ENCODE results near the gene TSPAN9. TPM values are rescaled to one million over a fixed set of nuclear protein-coding genes. Genes with fewer than 3 reads are reported as not detected.

Gene TSPAN9
- total RNA-seq, 1 donor from 2014 or later: 81.2 TPM

DNA sequence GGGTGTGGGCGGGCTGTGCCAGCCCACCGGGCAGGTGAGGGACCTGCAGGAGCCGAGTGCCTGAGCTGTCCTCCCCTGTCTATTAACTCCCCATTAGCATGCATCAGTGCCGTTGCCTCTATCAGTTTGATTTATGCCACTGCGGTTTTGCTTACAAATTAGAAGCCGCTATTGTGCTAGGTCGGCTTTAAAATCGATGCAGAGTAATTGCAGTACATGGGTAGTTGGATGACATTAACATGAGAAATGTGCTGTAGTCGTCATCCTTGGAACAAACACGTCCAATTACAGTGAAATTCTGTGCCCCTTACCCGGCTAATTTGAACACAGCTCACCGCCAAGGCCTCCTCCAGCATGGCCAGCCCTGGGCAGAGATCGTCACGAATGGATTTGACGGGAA lies 145.8 kb downstream of the TSPAN9 start:
- no peak overlapping the region for H3K27ac ChIP-seq
- H3K4me3 ChIP-seq: no peak overlapping the region
- no peak for DNase-seq
- peaks cover 24% of the 10 kb centered on the region for H3K4me1 ChIP-seq
- H3K36me3 ChIP-seq: no peaks in the 10 kb centered on the region
- no peak for ATAC-seq
- H3K27me3 ChIP-seq: no peaks in the 10 kb centered on the region
- TF ChIP-seq, protein P1, sequence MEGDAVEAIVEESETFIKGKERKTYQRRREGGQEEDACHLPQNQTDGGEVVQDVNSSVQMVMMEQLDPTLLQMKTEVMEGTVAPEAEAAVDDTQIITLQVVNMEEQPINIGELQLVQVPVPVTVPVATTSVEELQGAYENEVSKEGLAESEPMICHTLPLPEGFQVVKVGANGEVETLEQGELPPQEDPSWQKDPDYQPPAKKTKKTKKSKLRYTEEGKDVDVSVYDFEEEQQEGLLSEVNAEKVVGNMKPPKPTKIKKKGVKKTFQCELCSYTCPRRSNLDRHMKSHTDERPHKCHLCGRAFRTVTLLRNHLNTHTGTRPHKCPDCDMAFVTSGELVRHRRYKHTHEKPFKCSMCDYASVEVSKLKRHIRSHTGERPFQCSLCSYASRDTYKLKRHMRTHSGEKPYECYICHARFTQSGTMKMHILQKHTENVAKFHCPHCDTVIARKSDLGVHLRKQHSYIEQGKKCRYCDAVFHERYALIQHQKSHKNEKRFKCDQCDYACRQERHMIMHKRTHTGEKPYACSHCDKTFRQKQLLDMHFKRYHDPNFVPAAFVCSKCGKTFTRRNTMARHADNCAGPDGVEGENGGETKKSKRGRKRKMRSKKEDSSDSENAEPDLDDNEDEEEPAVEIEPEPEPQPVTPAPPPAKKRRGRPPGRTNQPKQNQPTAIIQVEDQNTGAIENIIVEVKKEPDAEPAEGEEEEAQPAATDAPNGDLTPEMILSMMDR (IDR thresholded peaks at IDR 0.05): no peak
- intact Hi-C loops (cut with DNase I): no loop called here
- H3K9me3 ChIP-seq: no peaks in the 10 kb centered on the region

- H3K27ac ChIP-seq: no peak overlapping the region
- H3K4me3 ChIP-seq: no peak overlapping the region
- intact Hi-C loops (cut with DNase I): no loop called here
- TF ChIP-seq, protein P1 (IDR thresholded peaks at IDR 0.05): no peak
- H3K9me3 ChIP-seq: no peaks in the 10 kb centered on the region
- no peaks in the 10 kb centered on the region for H3K27me3 ChIP-seq
- peaks cover 15% of the 10 kb centered on the region for H3K4me1 ChIP-seq
- DNase-seq (no peak), ATAC-seq (no peak)
- no peaks in the 10 kb centered on the region for H3K36me3 ChIP-seq
Measured at GRCh38 chr12:3223601-3224529, 146.7 kb downstream of the TSPAN9 start.

- no peaks in the 10 kb centered on the region for H3K9me3 ChIP-seq
- TF ChIP-seq, protein P1 (IDR thresholded peaks at IDR 0.05): no peak
- no peaks in the 10 kb centered on the region for H3K36me3 ChIP-seq
- no peak for DNase-seq
- no peak for ATAC-seq
- peaks cover 9% of the 10 kb centered on the region for H3K4me1 ChIP-seq
- no peaks in the 10 kb centered on the region for H3K27me3 ChIP-seq
- intact Hi-C loops (cut with DNase I): no loop called here
- no peak overlapping the region for H3K27ac ChIP-seq
- H3K4me3 ChIP-seq: no peak overlapping the region
Measured at GRCh38 chr12:3224530-3224903, 147.3 kb downstream of the TSPAN9 start.

- Histone ChIP-seq H3K4me1 (peaks cover 5% of the 10 kb centered on the region), H3K4me3 (no peak overlapping the region), H3K9me3 (no peaks in the 10 kb centered on the region), H3K36me3 (no peaks in the 10 kb centered on the region), H3K27me3 (no peaks in the 10 kb centered on the region), H3K27ac (no peak overlapping the region)
- DNase-seq (no peak), ATAC-seq (no peak)
- TF ChIP-seq, protein P1 (IDR thresholded peaks at IDR 0.05): no peak
- intact Hi-C loops (cut with DNase I): no loop called here
Measured at GRCh38 chr12:3225154-3225795, 148.1 kb downstream of the TSPAN9 start.

- Histone ChIP-seq H3K36me3 (no peaks in the 10 kb centered on the region), H3K9me3 (no peaks in the 10 kb centered on the region), H3K4me3 (no peak overlapping the region), H3K4me1 (peaks cover 5% of the 10 kb centered on the region), H3K27me3 (no peaks in the 10 kb centered on the region), H3K27ac (no peak overlapping the region)
- no peak for ATAC-seq
- TF ChIP-seq, protein P1 (IDR thresholded peaks at IDR 0.05): no peak
- intact Hi-C loops (cut with DNase I): no loop called here
- DNase-seq: no peak
Measured at GRCh38 chr12:3225796-3226180, 148.6 kb downstream of the TSPAN9 start.

Data from upper lobe of right lung (tissue), 1 donor.